ENCODE data around the gene ZFHX2. TPM values are rescaled to one million over a fixed set of nuclear protein-coding genes. Genes with fewer than 3 reads are reported as not detected.

Gene ZFHX2
- total RNA-seq, 1 experiment from 2014 or later, result 0.10 TPM

DNA sequence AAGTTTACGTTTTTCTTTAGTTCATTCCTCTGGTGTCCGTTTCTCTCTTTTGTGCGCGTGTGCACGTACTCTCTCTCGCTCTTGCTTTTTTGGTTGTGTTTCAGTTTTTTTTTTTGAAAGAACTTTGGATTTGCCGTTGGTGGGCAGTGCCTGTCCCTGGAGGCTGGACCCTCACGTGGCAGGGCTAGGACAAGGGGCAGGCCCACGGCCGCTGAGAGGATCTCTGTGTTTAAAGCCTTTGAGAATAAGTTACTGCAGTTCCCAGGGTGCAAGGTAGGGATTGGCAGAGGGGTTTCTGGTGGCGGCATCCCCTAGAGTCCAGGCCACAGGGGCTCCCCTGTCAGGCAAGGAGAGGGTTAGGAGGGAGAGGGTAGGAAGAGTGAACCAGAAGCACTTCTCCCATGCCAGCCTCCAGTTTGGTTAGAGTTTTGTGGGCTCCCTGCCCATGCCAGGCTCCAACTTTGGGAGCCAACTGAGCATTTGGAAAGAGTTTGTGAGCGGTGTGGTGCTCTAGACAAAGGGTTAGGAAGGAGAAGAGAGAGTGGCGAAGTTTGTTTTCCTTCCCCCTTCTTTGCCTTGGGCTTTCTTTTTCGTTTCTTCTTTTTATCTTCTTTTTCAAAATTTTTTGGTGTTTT lies 30.5 kb downstream of the ZFHX2 start:
- DNase-seq (ENCODE audit: low spot score), result no peak

DNA sequence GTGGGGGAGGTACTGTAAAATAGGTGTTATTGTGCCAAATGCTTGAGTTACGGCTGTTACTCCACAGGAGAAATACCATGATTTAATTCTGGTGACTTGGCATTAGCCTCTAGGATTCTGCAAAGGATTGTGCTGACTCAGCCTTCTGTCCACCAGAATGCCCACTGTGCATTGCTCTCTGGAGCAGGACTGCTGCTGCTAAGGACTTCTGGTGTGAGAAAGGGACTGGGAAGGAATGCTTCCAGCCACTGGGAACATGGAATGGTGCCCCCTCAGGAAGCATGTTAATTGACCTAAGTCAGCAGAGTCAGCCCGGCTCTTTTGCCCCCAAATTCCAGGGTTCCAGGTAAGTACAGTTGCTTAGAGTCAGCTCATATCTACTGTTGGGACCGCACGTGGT lies 32.9 kb downstream of the ZFHX2 start:
- DNase-seq (ENCODE audit: low spot score), result no peak

DNA sequence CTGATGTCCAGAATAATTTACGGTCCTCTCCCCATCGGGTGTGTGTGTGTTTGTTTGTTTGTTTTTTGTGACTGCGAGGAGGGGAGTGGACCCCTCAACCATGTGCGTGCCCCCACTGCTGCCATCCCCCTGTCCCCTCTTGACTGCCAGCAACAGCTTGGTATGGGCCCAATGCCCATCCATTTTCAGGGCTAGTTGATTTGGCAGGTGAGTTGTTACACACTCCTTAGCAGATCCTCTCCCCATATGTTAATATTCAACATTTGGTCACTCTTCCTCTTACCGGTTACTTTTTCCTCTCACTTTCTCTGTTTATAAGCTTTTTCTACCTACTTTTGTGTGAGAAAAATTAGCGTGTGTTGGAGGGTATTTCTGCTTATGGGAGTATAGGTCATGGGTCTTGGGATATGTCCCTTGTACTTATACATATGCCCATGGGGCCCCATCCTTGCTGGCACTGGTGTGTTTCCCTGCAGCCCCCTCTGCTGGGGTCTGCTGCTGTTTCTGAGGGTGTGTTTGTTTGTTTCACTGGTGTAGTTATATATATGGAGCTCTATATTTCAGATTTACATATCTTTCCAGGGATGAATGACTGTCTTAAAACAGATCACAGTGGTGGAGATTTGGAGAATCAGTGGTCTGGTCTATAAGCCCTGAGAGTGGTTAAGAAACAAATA lies 33.8 kb downstream of the ZFHX2 start:
- no peak for DNase-seq (ENCODE audit: low spot score)

DNA sequence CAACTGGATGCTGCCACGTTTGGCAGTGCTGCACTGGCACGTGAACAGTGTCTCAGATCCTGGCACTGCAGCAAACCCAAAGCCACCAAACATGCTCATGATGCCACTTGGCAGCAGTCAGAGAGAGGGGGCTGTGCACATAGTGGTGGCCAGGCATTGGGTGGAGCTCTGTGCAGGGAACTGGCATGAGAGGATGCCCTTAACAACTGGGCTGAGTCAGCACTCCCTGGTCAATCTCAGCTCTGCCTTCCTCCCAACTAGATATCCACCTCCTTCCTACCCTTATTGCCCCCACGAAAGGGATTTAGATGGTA lies 37.0 kb downstream of the ZFHX2 start:
- DNase-seq (ENCODE audit: low spot score), result peak; percentile 15

DNA sequence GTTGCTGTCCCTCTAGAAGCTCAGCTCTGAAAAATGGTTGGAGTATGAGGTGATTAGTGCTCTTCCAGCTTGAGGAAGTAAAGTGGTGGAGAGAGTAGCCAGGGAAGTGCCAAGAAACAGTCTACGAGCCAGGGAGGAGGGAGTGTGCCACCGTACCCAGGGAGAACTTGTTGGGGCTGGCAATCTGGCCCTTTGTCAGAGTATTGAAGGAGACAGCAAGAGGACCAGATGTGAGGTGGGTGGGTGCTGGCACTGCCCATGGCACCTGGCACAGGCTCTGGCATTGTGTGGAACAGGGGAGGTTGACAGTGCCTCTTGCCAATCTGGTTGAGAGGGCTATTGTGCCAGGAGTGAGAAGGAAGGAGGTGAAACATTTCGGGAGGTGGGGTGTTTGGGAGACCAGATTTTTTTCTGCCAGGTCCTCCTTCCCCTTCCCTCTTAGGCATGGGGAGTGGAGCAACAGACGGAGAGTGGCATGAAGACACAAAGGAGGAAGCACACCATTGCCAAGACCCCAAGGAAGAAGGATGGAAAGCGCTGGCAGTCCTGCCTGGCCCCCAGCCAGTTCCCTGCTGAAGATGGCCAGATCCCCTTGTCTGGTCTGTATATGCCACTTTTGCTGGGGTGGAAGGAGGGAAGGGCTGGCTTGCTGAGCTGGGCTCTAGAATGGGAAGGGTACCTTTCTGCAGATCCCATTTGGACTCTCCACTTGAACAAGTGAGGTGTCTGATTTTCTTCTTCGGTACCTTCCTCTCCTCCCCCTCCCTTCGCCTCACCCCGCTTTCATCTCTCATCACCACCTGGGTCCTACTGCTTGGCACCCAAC lies 37.5 kb downstream of the ZFHX2 start:
- no peak for DNase-seq (ENCODE audit: low spot score)

DNA sequence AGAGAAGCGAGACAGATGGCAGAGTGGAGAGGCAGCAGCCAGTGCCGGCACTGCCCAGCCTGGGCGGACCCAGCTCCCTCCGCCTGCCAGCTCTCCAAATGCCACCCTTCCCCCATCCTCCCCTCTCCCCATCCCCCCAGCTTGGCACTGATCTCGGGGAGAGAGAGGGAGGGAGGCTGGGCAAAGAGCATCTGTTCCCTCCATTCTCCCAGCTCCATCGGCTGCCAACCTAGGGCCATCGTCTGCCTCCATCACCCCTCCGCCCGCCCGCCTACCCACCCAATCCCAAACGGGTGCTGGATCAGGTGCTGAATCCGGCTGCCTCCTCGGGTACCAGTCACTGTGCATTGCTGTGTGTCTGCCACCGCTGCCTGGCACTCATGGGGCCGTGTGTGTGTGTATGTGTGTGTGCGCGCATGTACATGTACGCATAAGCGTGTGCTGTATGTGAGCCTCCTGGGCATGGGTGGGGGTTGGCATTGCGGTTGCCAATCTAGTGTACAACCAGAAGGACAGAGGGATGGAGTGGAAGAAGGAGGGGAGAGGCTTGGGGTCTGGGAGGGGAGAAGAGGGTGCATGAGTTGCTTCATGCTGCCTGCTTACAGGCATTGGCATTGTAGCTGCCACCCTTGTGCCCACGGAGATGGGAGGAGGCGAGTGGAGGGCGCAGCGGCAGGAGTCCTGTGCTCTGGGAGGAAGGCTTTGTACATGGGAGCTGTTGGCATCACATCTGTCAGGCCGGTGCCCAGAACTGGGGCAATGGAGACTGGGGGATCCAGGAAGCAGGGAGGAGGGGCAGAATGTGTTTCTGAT lies 38.4 kb downstream of the ZFHX2 start:
- DNase-seq (ENCODE audit: low spot score), result no peak

DNA sequence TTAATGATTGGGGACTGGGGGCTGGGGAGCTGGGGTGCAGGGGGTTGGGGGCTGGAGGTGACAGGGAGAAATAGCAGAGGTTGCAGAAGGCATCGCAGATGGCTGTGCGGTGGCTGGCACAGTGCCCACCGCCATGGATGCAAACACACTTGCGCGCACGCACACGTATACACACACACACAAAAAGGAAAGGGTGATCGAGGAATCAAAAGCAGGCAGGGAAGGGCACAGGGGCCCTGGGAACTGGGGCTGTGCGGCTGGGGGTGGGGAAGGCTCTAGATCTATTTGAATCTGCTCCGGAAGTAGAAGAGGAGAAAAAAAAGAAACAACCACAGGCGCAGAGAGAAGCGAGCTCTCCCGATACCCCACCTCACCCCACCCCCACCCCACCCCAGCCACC lies 39.4 kb downstream of the ZFHX2 start:
- DNase-seq (ENCODE audit: low spot score), result no peak

DNA sequence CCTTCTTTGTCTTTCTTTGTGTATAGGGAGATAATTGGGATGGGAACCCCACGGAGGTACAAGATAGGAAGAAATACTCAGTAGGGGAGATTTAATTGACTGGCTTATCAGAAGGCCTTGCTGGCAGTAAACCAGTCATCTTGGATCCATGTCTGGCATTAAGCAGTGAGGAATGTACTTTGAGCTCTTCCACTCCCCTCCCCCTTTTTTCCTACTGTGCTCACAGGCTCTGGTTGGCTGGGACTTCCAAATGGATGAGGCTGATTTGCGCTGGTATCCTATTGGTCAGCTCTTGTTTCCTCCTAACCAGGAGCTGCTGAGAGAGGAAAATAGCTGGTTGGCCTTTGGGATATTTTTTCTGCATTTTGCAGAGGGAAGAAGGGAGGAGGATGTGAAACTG lies 57.3 kb downstream of the ZFHX2 start:
- DNase-seq (ENCODE audit: low spot score), result no peak

DNA sequence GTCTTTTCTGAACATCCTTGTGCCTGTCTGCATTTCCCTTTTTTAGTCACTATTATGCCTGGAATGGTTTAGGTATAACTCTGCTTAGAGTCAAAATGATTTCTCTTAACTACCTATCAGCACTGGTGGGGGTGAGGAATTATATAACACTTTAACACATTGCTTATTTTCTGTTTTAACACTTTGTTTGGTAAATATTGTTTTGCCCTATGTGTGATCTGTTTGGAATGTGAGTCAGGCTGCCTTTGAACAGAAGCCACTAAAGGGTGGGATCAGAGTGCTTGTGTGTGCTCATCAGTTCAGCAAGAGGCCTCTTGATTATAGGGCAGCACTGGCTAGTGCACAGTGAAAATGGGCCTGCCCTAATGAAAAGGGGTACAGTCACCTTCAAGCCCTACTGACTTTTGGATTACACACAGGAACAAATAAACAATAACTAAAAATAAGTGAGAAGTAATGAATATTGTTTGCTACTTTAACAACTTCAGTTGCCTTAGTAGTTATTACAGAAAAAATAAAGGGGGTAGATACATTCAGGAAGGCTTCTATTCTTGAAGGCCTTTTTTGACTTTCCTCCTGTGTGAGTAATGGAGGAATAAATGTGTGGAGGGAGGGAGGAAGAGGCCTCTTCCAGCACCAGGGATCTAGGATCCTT lies 58.8 kb downstream of the ZFHX2 start:
- no peak for DNase-seq (ENCODE audit: low spot score)

DNA sequence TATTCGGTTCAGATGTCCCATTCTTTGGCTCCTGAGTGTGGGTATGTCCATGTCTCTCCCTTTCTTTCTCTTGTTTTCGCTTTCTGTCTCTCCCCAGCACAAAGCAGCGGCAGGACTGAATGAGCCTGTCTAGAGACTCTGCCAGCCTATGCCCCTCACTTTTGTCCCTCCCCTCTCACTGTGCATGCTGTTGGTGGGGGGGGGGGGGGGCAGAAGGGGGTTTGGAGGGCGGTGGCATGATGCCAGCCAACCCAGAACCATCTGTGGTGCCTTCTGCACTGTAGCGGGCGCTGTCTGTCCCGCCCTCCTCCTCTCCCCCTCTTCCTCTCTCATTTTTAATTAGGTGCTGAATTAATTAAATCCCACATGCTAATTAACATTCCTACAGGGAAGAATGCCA lies 64.3 kb downstream of the ZFHX2 start:
- DNase-seq (ENCODE audit: low spot score), result no peak

DNA sequence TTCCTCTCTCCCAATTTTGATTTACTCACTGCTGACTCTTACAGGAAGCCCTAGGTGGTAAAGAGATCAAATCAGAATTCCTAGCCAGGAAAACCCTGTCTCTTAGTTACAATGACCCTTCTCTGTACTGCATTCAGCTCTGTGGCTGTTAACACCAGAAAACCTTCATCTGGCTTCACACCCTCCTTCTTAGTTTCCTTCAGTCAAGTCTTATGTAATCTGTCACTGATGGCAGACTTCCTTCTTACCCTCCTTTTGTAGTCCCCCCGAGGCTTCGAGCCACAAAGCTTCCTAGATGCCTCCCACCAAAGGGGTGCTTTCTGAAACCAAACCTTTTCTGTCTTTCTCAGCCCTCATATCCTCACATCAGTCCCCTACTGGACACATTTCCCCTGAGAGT lies 65.5 kb downstream of the ZFHX2 start:
- no peak for DNase-seq (ENCODE audit: low spot score)

DNA sequence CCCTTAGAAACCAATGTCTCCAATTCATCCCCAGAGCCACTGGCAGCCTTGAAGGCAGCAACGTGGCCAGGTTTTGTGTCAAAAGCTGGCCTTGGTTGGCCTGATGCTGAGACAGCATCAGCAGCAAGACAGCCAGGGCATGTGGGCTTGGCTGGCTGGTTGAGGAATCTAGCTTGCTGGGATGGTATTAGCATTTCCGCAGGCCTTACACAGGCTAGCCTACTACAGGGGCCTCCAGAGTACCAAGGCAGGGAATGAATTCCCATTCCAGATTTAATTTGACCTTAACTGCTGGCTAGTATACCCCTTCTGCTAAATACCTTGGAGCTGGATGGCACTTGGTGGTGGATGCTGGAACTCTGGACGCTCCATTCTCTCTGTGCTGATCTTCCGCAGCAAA lies 66.2 kb downstream of the ZFHX2 start:
- DNase-seq (ENCODE audit: low spot score), result no peak

DNA sequence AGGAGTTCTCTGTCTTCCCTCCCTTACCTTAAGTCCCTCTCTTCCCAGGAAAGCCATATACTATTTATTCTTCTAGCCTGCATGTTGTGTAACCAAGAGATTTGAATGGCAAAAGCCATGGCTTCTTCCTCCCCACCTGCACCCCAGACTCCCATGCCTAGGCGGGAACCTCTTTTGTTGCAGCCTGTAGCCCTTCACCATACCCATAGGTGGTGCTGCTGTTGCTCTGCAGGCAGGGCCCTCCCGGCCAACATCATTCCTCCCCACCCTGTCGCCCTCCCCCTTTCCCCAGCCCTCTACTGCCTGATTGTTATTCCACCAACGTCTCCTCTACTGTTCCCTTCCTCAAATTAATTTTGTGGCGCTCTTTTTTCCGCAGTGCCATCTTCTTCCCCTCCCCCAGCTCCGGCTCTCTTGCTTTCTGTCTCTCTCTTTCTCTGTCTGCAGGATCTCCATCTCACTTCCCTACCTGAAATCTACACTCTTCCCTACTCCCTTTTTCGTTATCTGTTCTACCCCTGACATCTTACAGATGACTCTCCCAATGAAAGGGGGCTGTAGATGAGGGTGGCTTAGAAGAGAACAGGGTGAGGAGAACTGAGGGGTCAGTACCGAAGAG lies 68.2 kb downstream of the ZFHX2 start:
- peak; percentile 10 for DNase-seq (ENCODE audit: low spot score)

DNA sequence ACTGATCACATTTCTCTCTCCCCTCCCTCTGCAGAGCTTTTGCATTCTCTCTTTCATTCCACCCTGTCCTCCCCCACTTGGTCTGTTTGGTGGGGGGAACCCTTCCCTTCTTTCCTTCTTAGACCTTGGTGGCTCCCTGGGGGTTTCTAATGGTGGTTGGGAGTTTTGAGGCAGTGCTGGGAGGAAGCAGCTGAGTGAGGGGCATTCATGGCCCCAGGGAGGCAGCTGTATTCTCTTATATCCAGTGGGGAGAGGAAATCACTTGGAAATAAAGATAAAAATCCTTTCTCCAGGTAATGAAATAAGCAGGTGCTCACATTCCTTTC lies 68.8 kb downstream of the ZFHX2 start:
- DNase-seq (ENCODE audit: low spot score), result no peak

DNA sequence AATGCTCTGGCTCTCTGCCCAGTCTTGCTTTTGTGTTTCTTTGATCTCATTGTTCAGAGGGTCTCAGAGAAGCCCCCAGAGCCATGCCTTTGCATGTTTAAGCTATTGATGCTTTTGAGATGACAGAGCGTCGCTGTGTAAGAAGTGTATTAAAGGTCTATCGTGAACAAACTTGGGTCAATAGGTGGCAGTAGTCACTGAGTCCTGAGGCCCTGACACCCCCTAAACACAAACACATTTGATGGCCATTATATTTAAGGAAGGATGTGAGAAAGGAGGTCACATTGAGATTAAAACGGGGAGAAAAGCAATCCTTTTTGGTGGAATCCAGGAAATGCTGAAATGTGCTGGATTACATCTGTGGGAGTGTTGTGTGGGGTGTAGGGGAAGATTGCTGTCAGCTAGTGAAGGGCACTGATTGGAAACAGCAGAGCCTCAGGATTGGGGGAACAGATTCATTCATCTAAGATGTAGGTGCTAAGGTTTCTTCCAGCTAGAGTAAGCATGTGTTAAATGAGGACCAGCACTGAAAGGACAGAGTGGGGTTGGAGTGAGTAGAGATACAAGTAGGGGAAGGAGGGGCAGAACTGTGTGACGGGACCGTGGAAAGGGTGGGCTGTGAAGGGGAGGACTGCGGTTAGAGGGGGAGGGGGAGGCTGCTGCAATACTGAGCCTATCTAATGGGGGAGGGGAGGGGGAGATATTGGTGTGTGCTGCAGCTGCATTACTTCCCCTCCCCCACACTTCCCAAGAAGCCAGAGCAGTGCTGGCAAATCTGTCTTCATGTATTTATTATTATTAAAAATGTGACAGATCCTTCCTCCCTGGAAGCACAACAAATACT lies 69.4 kb downstream of the ZFHX2 start:
- no peak for DNase-seq (ENCODE audit: low spot score)

DNA sequence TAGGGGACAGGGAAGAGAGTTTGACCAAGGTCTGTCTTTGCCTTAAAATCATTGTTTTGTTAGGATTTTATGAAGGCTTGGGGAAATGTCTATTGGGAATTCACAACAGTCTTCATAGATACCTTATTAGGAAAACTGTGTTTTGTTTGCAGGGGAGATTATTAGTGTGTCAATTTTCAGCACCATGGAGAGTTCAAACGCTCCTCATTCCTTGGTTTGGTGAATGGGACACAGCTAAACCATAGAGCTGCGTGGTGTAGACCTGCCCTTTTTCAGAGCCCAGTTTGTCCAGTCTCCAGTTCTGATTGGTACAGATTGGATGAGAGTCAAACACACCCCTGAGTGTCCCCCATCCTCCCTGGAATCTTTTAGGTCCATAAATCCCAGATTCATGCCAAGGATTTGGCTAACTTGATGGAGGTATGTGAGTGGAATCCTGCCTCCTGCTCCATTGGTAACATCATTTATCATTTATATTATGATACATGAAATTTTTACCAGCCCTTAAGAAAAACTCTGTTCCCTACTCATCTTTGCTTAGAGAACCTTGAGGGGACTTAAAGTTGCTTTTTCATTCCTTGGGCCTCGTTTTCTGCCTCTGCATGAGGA lies 70.1 kb downstream of the ZFHX2 start:
- DNase-seq (ENCODE audit: low spot score), result no peak

DNA sequence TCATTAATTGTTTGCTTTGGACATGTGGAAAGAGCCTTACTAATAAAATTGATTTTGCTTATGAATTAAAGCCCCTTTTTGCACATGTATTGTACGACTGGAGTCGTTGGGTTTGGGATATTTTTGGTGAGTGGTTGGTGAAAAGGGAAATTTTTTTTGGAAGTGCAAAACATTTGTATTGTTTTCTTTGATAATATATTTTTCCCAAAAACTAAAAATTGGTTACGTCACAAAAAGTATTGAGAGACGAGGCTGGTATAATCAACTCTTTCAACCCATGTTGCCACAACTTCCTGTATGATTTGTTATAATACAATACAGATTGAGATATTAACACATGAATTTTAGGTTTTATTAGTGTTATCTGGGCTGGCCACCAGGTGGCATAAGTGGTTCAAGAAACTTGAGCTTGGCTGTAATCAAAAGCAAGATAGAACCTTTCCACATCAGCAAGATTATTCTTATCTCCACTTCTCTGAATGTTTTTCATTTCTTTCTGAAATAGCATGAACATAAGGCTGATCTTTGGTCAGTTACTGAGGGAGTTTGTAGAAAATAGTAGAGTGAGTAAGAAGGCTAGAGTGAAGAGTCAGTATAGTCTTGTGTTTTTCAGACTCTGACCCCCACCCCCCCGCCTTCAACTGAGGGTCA lies 73.3 kb downstream of the ZFHX2 start:
- peak; percentile 26 for DNase-seq (ENCODE audit: low spot score)

DNA sequence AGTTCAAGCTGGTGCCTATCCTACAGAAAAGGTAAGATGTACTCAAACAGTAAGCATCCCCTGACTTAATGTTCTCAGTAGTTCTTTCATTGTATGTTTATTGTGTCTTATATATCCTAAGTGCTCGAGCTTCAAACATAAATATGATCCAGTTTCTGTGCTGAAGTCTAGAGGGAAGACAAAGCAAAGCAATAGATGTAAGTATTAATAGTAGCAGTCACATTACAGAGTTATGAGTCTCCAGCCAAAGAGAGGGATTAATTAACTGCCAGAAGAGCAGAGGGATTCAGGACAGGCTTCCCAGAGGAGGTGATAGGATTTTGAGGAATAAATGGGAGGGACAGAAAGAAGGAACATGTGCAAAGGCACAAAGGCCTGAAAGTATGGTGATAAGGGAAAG lies 80.6 kb downstream of the ZFHX2 start:
- DNase-seq (ENCODE audit: low spot score), result no peak

Measured in H4 (cell line).